H1 (cell line): Measurements from ENCODE around the gene PTPRJ.

ENCODE experiments used
- ATF2 ChIP-seq: IDR thresholded peaks from 2 replicates; pipeline ENCODE4 v1.6.1; 2012; ENCODE audit warnings: low read length, inconsistent platforms
- CHD2 ChIP-seq: IDR thresholded peaks from 2 replicates; pipeline ENCODE4 v1.6.1; 2012; ENCODE audit warnings: low read length, improper control_type of control experiment
- CTCF ChIP-seq, 3 experiments: IDR thresholded peaks; 1 replicate in 2 of 3; 2 replicates in 1 of 3; pipeline versions ENCODE4 v1.5.1 to v1.6.1; 2011; ENCODE audit warnings: low read length in 3 of 3, mild to moderate bottlenecking in 3 of 3, inconsistent platforms in 2 of 3, low read depth in 1 of 3, moderate library complexity in 1 of 3; ENCODE audit not compliant: insufficient read depth in 1 of 3; ENCODE audit errors: control extremely low read depth in 1 of 3
- EP300 ChIP-seq, 2 experiments: IDR thresholded peaks; 1 replicate in 1 of 2; 2 replicates in 1 of 2; pipeline ENCODE4 v1.6.1; 2011 to 2012; ENCODE audit warnings: low read depth in 2 of 2, low read length in 2 of 2, mild to moderate bottlenecking in 2 of 2, borderline replicate concordance in 1 of 2, inconsistent platforms in 1 of 2, moderate library complexity in 1 of 2
- HDAC6 ChIP-seq: IDR thresholded peaks from one replicate; pipeline ENCODE4 v1.7.1; 2012; ENCODE audit warnings: low read depth, mild to moderate bottlenecking, inconsistent platforms, low read length, moderate library complexity
- POLR2A ChIP-seq, 2 experiments: IDR thresholded peaks; 1 replicate in 1 of 2; 2 replicates in 1 of 2; pipeline ENCODE4 v1.6.1; 2011; ENCODE audit warnings: low read depth in 2 of 2, low read length in 2 of 2, mild to moderate bottlenecking in 2 of 2; ENCODE audit errors: control extremely low read depth in 1 of 2
- POLR2AphosphoS5 ChIP-seq: IDR thresholded peaks from 2 replicates; pipeline ENCODE4 v1.6.1; 2011; ENCODE audit warnings: low read depth, low read length
- SIRT6 ChIP-seq: IDR thresholded peaks from one replicate; pipeline ENCODE4 v1.7.1; 2012; ENCODE audit warnings: low read length, inconsistent platforms
- SP1 ChIP-seq: IDR thresholded peaks from 2 replicates; pipeline ENCODE4 v1.6.1; 2011; ENCODE audit warnings: low read depth, low read length
- SRF ChIP-seq: IDR thresholded peaks from 2 replicates; pipeline ENCODE4 v1.6.1; 2011; ENCODE audit warnings: mild to moderate bottlenecking, low read depth, low read length, moderate library complexity

GRCh38 chr11:47961383-47961782 lies 19.0 kb upstream of the PTPRJ start:
- TF ChIP-seq SP1 (no peak), EP300 (IDR thresholded peaks at IDR 0.05; ENCODE audit: borderline replicate concordance in 1 of 2, low read depth in 2 of 2, low read length in 2 of 2) (no peak), ATF2 (no peak), CHD2 (no peak), CTCF (IDR thresholded peaks at IDR 0.05; ENCODE audit: control extremely low read depth in 1 of 3, insufficient read depth in 1 of 3, low read depth in 1 of 3, low read length in 3 of 3) (no peak), POLR2A (IDR thresholded peaks at IDR 0.05; ENCODE audit: control extremely low read depth in 1 of 2, low read depth in 2 of 2, low read length in 2 of 2) (no peak), HDAC6 (no peak), SRF (no peak), SIRT6 (no peak), POLR2AphosphoS5 (no peak)
